ACHN (cell line): ENCODE results near the gene TAF11L5.
"Not testable (repeated sequence)": the region's sequence is repeated elsewhere in the genome, so short reads cannot be mapped to it uniquely, and the experiment has no call there.

ENCODE experiments used
- DNase-seq: peaks from one replicate; pipeline ENCODE4 v3.0.0-alpha.2; 2015
- in situ Hi-C: cut with HindIII; loops from 2 replicates; pipeline ENCODE4 v1.10.0; 2017; ENCODE audit warnings: low sequenced_read_pairs, low pct_ligation_motif_present, low pct_unique_long_range_greater_than_20kb

The TAF11L5 gene

DNA sequence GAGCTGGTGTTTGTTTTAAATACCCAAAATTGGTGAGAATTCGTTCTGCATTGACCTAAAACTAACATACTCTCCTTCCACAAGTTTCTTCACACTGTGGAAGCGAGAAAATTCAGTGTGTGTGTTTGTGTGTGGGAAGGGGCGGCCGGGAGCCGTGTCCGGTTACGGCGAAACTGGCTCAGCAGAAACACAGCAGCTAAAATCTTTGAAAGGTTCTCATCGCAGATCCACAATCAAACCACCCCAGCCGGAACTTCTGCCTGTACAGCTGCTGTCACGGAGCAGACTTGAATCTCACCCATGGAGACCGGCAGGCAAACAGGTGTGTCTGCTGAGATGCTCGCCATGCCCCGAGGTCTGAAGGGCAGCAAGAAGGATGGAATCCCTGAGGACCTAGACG, at the start of gene TAF11L5:
Gene TAF11L5, plus strand, starts transcription at position 301 of the 400 bp plus-strand sequence.
- DNase-seq, in situ Hi-C loops: not testable (repeated sequence)

- in situ Hi-C loops: no loop called here
- no peak for DNase-seq
Measured at GRCh38 chr5:17477043-17477442, 48.0 kb upstream of the TAF11L5 start.

DNA sequence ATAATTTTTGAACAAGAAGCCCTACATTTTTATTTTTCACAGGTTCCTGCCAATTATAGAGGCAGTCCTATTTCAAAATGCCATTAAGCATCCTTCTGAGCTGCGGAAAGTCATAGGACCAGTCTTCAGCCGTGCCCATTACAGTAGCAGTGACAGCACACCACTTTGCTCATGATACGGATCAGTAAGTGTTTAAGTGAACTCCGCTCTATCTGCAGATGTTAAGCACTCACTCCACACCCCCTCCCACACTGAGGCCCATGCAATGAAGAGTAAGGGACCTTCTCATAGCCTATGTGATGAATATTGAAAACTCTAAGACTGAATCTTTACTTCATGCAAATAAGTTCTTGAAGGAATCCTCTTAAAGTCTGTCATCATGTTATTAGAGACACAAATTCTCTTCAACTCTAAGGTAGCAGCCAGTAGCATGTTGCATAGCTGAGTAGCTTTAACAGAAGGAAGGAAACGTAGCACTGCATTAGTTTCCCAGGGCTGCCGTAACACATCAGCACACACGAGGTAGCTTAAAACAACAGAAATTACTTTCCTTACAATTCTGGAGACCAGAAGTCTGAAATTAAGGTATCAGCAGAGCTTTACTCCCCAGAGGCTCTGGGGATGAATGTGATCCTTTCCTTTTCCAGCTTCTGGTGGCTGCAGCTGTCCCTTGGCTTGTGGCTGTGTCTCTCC, 47.3 kb upstream of the TAF11L5 start:
- in situ Hi-C loops: no loop called here
- DNase-seq: no peak

GRCh38 chr5:17481378-17481777, 43.7 kb upstream of the TAF11L5 start:
- DNase-seq: no peak
- in situ Hi-C loops: no loop called here

- DNase-seq: no peak
- in situ Hi-C loops: no loop called here
Measured at GRCh38 chr5:17482790-17483189, 42.2 kb upstream of the TAF11L5 start.

DNA sequence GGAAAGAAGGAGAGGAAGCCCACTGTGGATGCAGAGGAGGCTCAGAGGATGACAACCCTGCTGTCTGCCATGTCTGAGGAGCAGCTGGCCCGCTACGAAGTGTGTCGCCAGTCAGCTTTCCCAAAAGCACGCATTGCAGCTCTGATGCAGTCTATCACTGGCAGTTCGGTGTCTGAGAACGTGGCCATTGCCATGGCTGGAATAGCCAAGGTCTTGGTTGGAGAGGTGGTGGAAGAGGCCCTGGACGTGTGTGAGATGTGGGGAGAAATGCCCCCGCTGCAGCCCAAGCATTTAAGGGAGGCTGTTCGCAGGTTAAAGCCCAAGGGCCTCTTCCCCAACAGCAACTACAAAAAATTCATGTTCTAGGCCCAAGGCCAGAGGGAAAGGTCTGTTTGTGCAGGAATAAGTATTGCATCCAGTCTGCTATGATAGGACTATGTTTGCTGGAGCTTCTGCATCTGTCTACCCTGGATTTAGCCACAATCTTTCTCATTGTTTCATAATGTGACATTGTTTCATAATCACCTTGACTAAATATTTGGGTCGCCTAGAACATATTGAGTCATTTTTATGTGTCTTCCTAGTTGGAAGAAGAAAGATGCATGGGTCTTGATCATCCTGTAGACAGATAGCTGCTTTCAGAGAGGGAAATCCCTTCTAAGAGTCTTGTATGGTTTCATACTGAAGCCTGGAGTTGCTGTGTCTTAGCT, 38.4 kb upstream of the TAF11L5 start:
- DNase-seq, in situ Hi-C loops: not testable (repeated sequence)

DNA sequence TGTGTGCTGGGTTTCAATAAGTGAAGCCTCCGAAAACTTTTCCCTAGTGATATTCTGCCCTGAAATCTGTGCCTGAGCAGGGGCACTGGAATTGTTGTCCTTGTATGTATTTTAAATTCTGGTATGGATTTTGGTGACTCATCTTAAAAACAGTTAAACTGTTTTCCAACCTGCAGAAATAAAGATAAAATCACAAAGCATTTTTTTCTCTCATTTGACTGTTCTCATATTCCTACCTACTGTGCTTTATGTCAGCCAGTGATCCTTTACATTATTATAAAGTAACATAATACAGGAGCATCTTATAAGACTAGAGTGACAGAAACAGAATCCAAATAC, 37.9 kb upstream of the TAF11L5 start:
- in situ Hi-C loops: no loop called here
- no peak for DNase-seq

DNA sequence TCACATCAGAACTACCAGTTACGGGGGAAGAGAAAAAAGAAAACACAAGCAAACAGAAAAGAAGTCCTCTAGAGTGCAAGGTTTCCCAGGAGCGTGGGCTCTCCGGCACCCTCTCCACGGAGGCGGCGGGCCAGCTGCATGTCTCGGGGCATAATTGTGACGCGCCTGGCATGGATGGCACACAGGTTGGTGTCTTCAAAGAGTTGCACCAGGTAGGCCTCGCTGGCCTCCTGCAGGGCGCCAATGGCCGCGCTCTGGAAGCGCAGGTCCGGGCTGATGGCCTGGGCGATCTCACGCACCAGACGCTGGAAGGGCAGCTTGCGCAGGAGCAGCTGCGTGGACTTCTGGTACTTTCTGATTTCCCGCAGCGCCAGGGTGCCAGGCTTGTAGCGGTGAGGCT, 33.8 kb upstream of the TAF11L5 start:
- in situ Hi-C loops: not testable (repeated sequence)

GRCh38 chr5:17492770-17493169, 32.3 kb upstream of the TAF11L5 start:
- in situ Hi-C loops: no loop called here
- DNase-seq: no peak

More for the DNA sequence above, 33.8 kb upstream of the TAF11L5 start:
- DNase-seq: not testable (repeated sequence)

GRCh38 chr5:17497446-17497845, 27.6 kb upstream of the TAF11L5 start:
- in situ Hi-C loops: no loop called here
- DNase-seq: no peak

- in situ Hi-C loops, DNase-seq: not testable (repeated sequence)
Measured at GRCh38 chr5:17497931-17498330, 27.1 kb upstream of the TAF11L5 start, which contains the start of gene TAF11L2. TAF11L2 (plus strand) TSS chr5:17498231.

- DNase-seq: no peak
- in situ Hi-C loops: no loop called here
Measured at GRCh38 chr5:17511775-17512325, 13.2 kb upstream of the TAF11L5 start.

DNA sequence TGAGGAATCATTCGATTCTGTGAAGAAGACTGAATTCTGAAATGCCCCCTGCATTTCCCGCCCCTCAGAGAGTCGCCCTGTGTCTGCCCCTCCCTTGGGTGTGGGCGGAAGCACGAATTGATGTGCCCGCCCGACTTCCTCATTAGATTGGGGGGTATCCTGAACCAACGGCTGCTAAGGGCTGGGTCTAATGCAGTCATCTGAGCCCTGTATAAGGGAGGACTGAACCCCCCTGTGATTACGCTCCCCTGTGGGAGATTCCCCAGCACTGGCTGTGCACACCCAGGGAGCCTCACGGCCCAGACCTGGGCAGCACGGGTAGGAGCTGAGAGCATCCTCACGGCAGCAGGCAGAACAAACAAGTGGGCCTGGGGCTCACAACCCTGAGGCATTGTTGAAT, 7.5 kb upstream of the TAF11L5 start:
- DNase-seq, in situ Hi-C loops: not testable (repeated sequence)

DNA sequence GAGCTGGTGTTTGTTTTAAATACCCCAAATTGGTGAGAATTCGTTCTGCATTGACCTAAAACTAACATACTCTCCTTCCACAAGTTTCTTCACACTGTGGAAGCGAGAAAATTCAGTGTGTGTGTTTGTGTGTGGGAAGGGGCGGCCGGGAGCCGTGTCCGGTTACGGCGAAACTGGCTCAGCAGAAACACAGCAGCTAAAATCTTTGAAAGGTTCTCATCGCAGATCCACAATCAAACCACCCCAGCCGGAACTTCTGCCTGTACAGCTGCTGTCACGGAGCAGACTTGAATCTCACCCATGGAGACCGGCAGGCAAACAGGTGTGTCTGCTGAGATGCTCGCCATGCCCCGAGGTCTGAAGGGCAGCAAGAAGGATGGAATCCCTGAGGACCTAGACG, 7.0 kb upstream of the TAF11L5 start, which contains the start of gene TAF11L3:
Gene TAF11L3, plus strand, starts transcription at position 301 of the 400 bp plus-strand sequence.
- DNase-seq, in situ Hi-C loops: not testable (repeated sequence)

- in situ Hi-C loops, DNase-seq: not testable (repeated sequence)
Measured at GRCh38 chr5:17519508-17519907, 5.5 kb upstream of the TAF11L5 start.

- DNase-seq, in situ Hi-C loops: not testable (repeated sequence)
Measured at GRCh38 chr5:17521501-17521900, 3.5 kb upstream of the TAF11L5 start, which contains the start of gene TAF11L4. TAF11L4 (plus strand) TSS chr5:17521801.

- DNase-seq, in situ Hi-C loops: not testable (repeated sequence)
Measured at GRCh38 chr5:17526504-17526903, 1.5 kb downstream of the TAF11L5 start.

DNA sequence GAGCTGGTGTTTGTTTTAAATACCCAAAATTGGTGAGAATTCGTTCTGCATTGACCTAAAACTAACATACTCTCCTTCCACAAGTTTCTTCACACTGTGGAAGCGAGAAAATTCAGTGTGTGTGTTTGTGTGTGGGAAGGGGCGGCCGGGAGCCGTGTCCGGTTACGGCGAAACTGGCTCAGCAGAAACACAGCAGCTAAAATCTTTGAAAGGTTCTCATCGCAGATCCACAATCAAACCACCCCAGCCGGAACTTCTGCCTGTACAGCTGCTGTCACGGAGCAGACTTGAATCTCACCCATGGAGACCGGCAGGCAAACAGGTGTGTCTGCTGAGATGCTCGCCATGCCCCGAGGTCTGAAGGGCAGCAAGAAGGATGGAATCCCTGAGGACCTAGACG, 3.3 kb downstream of the TAF11L5 start, which contains the start of gene TAF11L6:
Gene TAF11L6, plus strand, starts transcription at position 301 of the 400 bp plus-strand sequence.
- DNase-seq, in situ Hi-C loops: not testable (repeated sequence)
